Measurements from ENCODE around the gene NUB1. TPM values are rescaled to one million over a fixed set of nuclear protein-coding genes. Genes with fewer than 3 reads are reported as not detected.

Gene NUB1
- total RNA-seq, 4 donors from 2014 or later: 66.4 to 90.8 (median 68.2) TPM

DNA sequence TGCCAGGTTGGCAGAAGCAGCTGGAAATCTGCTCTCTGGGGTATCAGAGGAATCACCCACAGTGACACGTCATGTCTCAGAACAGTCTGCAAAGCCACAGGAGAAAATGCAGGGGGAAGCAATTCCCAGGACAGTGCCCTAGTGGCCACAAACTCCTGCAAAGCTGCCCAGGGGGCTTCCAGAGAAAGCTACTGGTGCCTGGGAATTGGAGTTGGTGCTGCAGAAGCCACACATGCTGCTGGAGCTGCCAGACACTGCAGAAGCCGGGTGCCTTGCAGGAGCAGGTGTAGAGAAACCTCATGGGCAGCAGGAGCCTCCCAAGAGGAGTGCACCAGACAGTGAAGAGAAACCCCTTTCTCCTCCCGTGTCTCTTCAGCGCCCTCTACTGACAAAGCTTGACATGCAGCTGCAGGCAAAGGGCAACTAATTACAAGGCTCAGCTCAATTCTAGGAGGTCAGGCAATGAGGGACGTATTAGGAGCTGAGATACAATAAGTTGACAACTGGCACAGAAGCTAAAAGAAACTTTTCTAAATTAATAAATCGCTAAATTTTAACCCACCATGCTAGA lies 30.2 kb upstream of the NUB1 start:
- H3K9me3 ChIP-seq: peaks cover 0 to 5% (median 0%) of the 10 kb centered on the region in 4 donors
- H3K4me1 ChIP-seq: no peaks in the 10 kb centered on the region
- H3K4me3 ChIP-seq: no peak overlapping the region
- TF ChIP-seq, protein P1, sequence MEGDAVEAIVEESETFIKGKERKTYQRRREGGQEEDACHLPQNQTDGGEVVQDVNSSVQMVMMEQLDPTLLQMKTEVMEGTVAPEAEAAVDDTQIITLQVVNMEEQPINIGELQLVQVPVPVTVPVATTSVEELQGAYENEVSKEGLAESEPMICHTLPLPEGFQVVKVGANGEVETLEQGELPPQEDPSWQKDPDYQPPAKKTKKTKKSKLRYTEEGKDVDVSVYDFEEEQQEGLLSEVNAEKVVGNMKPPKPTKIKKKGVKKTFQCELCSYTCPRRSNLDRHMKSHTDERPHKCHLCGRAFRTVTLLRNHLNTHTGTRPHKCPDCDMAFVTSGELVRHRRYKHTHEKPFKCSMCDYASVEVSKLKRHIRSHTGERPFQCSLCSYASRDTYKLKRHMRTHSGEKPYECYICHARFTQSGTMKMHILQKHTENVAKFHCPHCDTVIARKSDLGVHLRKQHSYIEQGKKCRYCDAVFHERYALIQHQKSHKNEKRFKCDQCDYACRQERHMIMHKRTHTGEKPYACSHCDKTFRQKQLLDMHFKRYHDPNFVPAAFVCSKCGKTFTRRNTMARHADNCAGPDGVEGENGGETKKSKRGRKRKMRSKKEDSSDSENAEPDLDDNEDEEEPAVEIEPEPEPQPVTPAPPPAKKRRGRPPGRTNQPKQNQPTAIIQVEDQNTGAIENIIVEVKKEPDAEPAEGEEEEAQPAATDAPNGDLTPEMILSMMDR (IDR thresholded peaks at IDR 0.05): peak in 3 of 6 experiments; percentile 4 to 17 (median 4)
- no peak for TF ChIP-seq POLR2A (IDR thresholded peaks at IDR 0.05)
- no peaks in the 10 kb centered on the region for H3K27me3 ChIP-seq
- no peak overlapping the region for H3K27ac ChIP-seq
- no peaks in the 10 kb centered on the region for H3K36me3 ChIP-seq
- no peak for DNase-seq

DNA sequence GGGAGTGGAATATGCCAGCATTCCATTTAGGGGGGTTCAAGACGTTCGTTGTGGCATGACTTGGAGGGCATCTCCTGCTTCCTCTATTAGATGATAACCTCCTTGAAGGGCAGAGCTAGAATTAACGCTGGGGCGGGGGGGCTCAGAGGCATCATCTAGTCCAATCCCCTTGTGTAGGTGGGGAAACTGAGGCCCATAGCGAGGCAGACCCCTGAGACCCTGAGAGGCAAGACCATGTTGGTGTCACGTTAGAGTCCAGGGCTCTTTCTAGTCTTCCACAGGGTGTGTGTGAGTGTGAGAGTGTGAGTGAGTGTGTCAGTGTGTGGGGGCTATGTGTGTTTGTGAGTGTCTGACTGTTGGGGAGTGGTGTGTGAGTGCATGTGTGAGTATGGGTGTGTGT lies 29.3 kb upstream of the NUB1 start:
- Histone ChIP-seq H3K9me3 (peaks cover 0 to 5% (median 0%) of the 10 kb centered on the region in 4 donors), H3K27ac (no peak overlapping the region), H3K36me3 (no peaks in the 10 kb centered on the region), H3K4me3 (no peak overlapping the region), H3K4me1 (no peaks in the 10 kb centered on the region), H3K27me3 (no peaks in the 10 kb centered on the region)
- DNase-seq: no peak
- no peak for TF ChIP-seq POLR2A (IDR thresholded peaks at IDR 0.05)
- TF ChIP-seq, protein P1 (IDR thresholded peaks at IDR 0.05): no peak

DNA sequence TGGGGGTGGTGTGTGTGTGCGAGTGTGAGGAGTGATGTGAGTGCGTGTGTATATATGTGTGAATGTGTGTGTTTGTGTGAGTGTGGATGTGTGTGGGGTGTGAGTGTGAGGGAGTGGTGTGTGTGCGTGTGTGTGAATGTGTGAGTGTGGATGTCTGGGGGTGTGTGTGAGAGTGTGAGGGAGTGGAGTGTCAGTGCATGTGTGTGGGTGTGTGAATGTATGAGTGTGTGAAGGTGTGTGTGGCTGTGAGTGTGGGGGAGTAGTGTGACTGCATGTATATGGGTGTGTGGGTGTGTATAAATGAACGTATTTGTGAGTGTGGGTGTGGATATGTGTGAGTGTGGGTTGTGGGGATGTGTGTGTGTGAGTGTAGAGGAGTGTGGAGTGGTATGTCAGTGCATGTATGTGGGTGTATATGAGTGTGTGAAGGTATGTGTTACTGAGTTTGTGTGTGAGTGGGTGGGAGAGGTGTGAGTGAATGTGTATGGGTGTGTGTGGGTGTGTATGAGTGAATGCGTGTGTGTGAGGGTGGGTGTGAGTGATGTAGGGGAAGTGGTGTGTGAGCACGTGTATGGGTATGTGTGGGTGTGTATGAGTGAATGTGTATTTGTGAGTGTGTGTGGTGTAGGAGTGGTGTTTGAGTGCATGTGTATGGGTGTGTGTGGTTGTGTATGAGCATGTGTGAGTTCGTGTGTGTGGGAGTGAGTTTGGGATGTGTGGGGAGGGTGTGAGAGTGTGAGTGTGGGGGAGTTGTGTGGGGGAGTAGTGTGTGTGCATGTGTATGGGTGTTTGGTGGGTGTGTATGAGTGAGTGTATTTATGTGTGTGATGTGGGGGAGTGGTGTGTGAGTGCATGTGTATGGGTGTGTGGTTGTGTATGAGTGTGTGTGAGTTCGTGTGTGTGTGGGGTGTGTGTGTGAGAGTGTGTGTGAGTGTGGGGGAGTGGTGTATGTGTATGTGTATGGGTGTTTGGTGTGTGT lies 28.5 kb upstream of the NUB1 start:
- Histone ChIP-seq H3K9me3 (peaks cover 0 to 5% (median 0%) of the 10 kb centered on the region in 4 donors), H3K4me3 (no peak overlapping the region), H3K36me3 (no peaks in the 10 kb centered on the region), H3K27ac (no peak overlapping the region), H3K27me3 (no peaks in the 10 kb centered on the region), H3K4me1 (no peaks in the 10 kb centered on the region)
- no peak for TF ChIP-seq POLR2A (IDR thresholded peaks at IDR 0.05)
- TF ChIP-seq, protein P1 (IDR thresholded peaks at IDR 0.05): no peak
- no peak for DNase-seq

DNA sequence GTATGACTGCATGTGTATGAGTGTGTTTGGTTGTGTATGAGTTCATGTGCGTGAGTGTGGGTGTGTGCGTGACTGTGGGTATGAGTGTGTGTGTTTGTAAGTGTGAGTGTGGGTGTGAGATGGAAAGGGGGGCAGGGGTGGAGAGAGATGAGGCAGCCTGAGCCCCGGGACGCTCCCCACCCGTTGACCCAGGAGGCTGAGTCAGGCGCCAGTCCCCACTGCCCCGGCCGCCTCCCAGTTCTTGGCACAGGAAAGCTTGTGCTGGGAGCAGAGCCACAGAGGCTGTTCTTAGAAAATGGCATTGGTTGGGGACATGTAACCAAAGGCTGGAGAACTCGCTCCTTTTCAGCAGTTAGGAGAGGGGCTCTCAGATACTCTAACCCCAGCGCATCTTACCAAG lies 27.8 kb upstream of the NUB1 start:
- H3K27ac ChIP-seq: no peak overlapping the region
- H3K27me3 ChIP-seq: no peaks in the 10 kb centered on the region
- H3K4me1 ChIP-seq: no peaks in the 10 kb centered on the region
- TF ChIP-seq POLR2A (IDR thresholded peaks at IDR 0.05): no peak
- TF ChIP-seq, protein P1 (IDR thresholded peaks at IDR 0.05): no peak
- no peak overlapping the region for H3K4me3 ChIP-seq
- no peak for DNase-seq
- peaks cover 0 to 5% (median 0%) of the 10 kb centered on the region in 4 donors for H3K9me3 ChIP-seq
- no peaks in the 10 kb centered on the region for H3K36me3 ChIP-seq

DNA sequence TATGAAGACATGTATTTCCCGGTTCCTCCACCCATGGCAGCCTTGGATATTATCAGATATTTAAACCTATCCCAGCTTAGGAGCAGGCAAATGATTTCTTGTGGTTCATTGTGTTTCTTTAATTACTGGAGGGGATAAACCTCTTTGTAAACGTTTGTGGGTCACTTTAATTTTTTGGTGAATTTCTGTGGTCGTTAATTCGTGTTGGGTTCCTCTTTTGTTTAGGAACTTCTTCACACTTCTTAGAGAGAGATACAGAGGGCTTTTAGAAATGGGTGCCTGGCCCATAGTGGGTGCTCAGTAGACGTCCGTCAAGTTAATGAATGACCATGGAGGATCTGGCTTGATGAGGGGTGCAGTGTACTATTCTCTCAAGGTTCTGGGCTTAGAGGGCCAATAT lies 27.2 kb upstream of the NUB1 start:
- Histone ChIP-seq H3K36me3 (no peaks in the 10 kb centered on the region), H3K27me3 (no peaks in the 10 kb centered on the region), H3K9me3 (peaks cover 0 to 10% (median 0%) of the 10 kb centered on the region in 4 donors), H3K4me3 (no peak overlapping the region), H3K4me1 (no peaks in the 10 kb centered on the region), H3K27ac (no peak overlapping the region)
- DNase-seq: no peak
- TF ChIP-seq, protein P1 (IDR thresholded peaks at IDR 0.05): no peak
